Loucy (cell line): ENCODE measurements around the gene SIPA1L2.

Experiments
- H2AFZ ChIP-seq: fragments of 200-600 bp; sonication (generic); 2 replicates; pipeline ENCODE4 v1.6.0; 2016; ENCODE audit warnings: antibody characterized with exemption, mild to moderate bottlenecking, low read length, moderate library complexity
- H3F3A ChIP-seq: fragments of 200-600 bp; 2 replicates; pipeline ENCODE4 v1.6.0; 2016; ENCODE audit warnings: antibody characterized with exemption, low read depth, mild to moderate bottlenecking
- H3K27me3 ChIP-seq: fragments of 200-600 bp; sonication (generic); 2 replicates; pipeline ENCODE4 v1.6.1; 2014; ENCODE audit warnings: low read length, mild to moderate bottlenecking; ENCODE audit not compliant: insufficient read depth, poor library complexity, severe bottlenecking
- H3K36me3 ChIP-seq: fragments of 200-600 bp; sonication (generic); 2 replicates; pipeline ENCODE4 v1.6.1; 2016; ENCODE audit warnings: low read length; ENCODE audit not compliant: insufficient read depth
- H3K4me1 ChIP-seq: fragments of 200-600 bp; sonication (generic); 2 replicates; pipeline ENCODE4 v1.5.1; 2014; ENCODE audit warnings: low read length, mild to moderate bottlenecking; ENCODE audit not compliant: insufficient read depth, poor library complexity, severe bottlenecking
- H3K4me2 ChIP-seq: fragments of 200-600 bp; sonication (generic); 2 replicates; pipeline ENCODE4 v1.6.0; 2014; ENCODE audit warnings: antibody characterized with exemption, low read length, low read depth, mild to moderate bottlenecking; ENCODE audit not compliant: poor library complexity, severe bottlenecking
- H3K4me3 ChIP-seq: fragments of 200-600 bp; sonication (generic); 2 replicates; pipeline ENCODE4 v1.5.1; 2014; ENCODE audit warnings: low read length, mild to moderate bottlenecking, mixed read lengths; ENCODE audit not compliant: poor library complexity, severe bottlenecking
- H3K79me2 ChIP-seq: fragments of 200-600 bp; sonication (generic); 2 replicates; pipeline ENCODE4 v1.6.1; 2014; ENCODE audit warnings: low read length; ENCODE audit not compliant: insufficient read depth
- H3K9ac ChIP-seq: fragments of 200-600 bp; sonication (generic); 2 replicates; pipeline ENCODE4 v1.6.0; 2014; ENCODE audit warnings: mild to moderate bottlenecking, low read depth, low read length, moderate library complexity; ENCODE audit not compliant: poor library complexity, severe bottlenecking
- H3K9me2 ChIP-seq: fragments of 200-600 bp; sonication (generic); replicated peaks from 2 replicates; pipeline ENCODE4 v1.6.1; 2016; ENCODE audit warnings: low read depth, low read length, mixed read lengths
- H3K9me3 ChIP-seq: fragments of 200-600 bp; sonication (generic); 2 replicates; pipeline ENCODE4 v1.6.1; 2014; ENCODE audit warnings: mild to moderate bottlenecking, antibody characterized with exemption, low read length, low read depth; ENCODE audit not compliant: insufficient read depth
- H4K20me1 ChIP-seq: fragments of 200-600 bp; sonication (generic); 2 replicates; pipeline ENCODE4 v1.6.0; 2014; ENCODE audit warnings: antibody characterized with exemption, low read length, mild to moderate bottlenecking; ENCODE audit not compliant: insufficient read depth, poor library complexity, severe bottlenecking
- EZH2phosphoT487 ChIP-seq: fragments of 200-600 bp; IDR thresholded peaks from 2 replicates; pipeline ENCODE4 v1.6.1; 2018; ENCODE audit warnings: antibody characterized with exemption, mild to moderate bottlenecking, moderate library complexity, borderline replicate concordance
- TF ChIP-seq, protein P1 (sequence below): fragments of 200-600 bp; sonication (generic); conservative IDR thresholded peaks from 2 replicates; pipeline ENCODE4 v1.5.1; 2014; ENCODE audit warnings: mild to moderate bottlenecking, antibody characterized with exemption, low read length

SIPA1L2 gene

DNA sequence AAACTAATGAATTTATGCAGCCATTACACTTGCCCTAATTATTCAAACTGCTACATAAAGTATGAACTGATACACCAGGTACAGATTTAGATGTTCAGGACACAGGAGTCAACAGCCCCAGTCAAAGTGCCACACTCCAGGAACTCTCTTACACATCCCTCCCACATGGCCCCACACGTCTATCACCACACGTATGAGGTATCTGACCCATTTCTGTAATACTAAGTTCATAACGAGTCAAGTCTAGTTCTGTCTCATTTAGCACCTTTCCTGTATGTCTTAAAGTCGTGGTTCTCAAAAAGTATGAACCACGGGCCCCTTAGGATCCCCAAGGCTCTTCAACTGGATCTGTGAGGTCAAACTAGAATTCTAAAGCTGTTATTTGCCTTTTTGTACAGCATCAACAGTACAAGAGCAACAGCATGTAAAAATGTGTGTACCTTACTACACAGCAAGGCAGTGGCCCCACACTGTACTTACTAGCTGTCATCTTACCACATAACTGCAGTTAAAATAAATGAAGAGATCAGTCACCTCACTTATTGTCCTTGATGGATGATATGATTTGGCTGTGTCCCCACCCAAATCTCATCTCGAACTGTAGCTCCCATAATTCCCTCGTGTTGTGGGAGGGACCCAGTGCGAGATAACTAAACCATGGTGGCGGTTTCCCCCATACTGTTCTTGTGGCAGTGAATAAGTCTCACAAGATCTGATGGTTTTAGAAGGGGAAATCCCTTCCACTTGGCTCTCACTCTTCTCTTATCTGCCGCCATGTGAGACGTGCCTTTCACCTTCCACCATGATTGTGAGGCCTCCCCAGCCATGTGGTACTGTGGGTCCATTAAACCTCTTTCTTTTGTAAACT lies 42.6 kb downstream of the SIPA1L2 start:
- no peak overlapping the region for H3K9ac ChIP-seq
- no peak overlapping the region for H3K4me2 ChIP-seq
- no peaks in the 10 kb centered on the region for H4K20me1 ChIP-seq
- H3K27me3 ChIP-seq: no peaks in the 10 kb centered on the region
- H3K36me3 ChIP-seq: no peaks in the 10 kb centered on the region
- peaks cover 78% of the 10 kb centered on the region for H3K79me2 ChIP-seq
- no peaks in the 10 kb centered on the region for H3K9me2 ChIP-seq
- no peak overlapping the region for H2AFZ ChIP-seq
- H3K4me1 ChIP-seq: peaks cover 68% of the 10 kb centered on the region
- H3K9me3 ChIP-seq: no peaks in the 10 kb centered on the region
- peaks cover 14% of the 10 kb centered on the region; the same call in 1 of the 2 replicates for H3F3A ChIP-seq
- no peak for TF ChIP-seq EZH2phosphoT487
- TF ChIP-seq, protein P1, sequence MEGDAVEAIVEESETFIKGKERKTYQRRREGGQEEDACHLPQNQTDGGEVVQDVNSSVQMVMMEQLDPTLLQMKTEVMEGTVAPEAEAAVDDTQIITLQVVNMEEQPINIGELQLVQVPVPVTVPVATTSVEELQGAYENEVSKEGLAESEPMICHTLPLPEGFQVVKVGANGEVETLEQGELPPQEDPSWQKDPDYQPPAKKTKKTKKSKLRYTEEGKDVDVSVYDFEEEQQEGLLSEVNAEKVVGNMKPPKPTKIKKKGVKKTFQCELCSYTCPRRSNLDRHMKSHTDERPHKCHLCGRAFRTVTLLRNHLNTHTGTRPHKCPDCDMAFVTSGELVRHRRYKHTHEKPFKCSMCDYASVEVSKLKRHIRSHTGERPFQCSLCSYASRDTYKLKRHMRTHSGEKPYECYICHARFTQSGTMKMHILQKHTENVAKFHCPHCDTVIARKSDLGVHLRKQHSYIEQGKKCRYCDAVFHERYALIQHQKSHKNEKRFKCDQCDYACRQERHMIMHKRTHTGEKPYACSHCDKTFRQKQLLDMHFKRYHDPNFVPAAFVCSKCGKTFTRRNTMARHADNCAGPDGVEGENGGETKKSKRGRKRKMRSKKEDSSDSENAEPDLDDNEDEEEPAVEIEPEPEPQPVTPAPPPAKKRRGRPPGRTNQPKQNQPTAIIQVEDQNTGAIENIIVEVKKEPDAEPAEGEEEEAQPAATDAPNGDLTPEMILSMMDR: no peak
- H3K4me3 ChIP-seq: no peak overlapping the region

DNA sequence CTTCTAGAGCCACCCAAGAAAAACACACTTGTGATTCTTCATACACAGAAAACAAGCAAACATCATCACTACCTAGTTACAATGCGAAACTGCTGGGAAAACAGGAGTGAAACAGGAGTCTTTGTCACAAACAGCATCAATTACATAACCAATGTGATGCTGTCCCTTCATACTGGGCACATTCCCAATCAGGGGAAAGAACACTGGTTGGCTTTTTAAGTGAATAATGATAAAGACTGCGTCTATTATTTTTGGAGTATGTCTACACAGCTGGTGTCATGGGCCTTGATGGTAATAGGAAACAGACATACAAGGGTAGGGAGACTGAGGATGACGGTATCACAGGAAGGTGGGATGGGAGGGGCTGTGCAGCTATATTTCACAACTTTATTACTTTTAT lies 43.3 kb downstream of the SIPA1L2 start:
- Histone ChIP-seq H3F3A (peaks cover 14% of the 10 kb centered on the region; the same call in 1 of the 2 replicates), H3K9ac (no peak overlapping the region), H3K9me2 (no peaks in the 10 kb centered on the region), H3K79me2 (peaks cover 78% of the 10 kb centered on the region), H2AFZ (no peak overlapping the region), H3K4me2 (no peak overlapping the region), H3K27me3 (no peaks in the 10 kb centered on the region), H3K9me3 (no peaks in the 10 kb centered on the region), H3K4me1 (peaks cover 62% of the 10 kb centered on the region), H4K20me1 (no peaks in the 10 kb centered on the region), H3K36me3 (no peaks in the 10 kb centered on the region), H3K4me3 (no peak overlapping the region)
- no peak for TF ChIP-seq EZH2phosphoT487
- TF ChIP-seq, protein P1: no peak

DNA sequence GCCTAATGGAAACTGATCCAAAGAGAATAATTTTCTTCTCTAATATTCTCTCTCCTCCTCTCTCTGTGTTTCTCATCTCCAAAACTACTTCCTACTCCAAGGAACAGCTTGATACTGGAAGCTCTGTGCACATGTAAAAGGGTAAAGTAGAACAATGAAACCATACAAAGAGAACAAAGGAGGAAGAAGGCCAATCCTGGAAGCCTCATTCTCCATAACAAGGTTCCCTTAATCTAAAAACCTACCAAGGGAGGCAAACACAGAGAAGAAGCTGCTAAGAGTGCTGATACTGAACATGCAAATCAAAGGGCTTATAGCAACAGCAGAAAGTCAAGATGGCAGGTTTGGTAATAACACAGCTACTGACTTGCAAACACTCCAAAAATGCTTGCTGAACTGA lies 44.4 kb downstream of the SIPA1L2 start:
- Histone ChIP-seq H3K9me2 (no peaks in the 10 kb centered on the region), H3K9ac (no peak overlapping the region), H3K36me3 (no peaks in the 10 kb centered on the region), H3F3A (peaks cover 10% of the 10 kb centered on the region; the same call in 1 of the 2 replicates), H4K20me1 (no peaks in the 10 kb centered on the region), H3K4me1 (peaks cover 55% of the 10 kb centered on the region), H3K79me2 (peaks cover 81% of the 10 kb centered on the region), H3K4me2 (no peak overlapping the region), H3K9me3 (no peaks in the 10 kb centered on the region), H3K27me3 (no peaks in the 10 kb centered on the region), H3K4me3 (no peak overlapping the region), H2AFZ (0 out of 2 replicates have a peak overlapping the region, but pooled peaks have one; percentile 1)
- TF ChIP-seq, protein P1: no peak
- no peak for TF ChIP-seq EZH2phosphoT487
